Measurements from ENCODE around the gene TCP11L2. TPM values are rescaled to one million over a fixed set of nuclear protein-coding genes. Genes with fewer than 3 reads are reported as not detected.

TCP11L2 gene
- total and polyA plus RNA-seq, 2 of the 4 experiments (the other 2 are of a cell fraction): 7.3 to 32.8 TPM

DNA sequence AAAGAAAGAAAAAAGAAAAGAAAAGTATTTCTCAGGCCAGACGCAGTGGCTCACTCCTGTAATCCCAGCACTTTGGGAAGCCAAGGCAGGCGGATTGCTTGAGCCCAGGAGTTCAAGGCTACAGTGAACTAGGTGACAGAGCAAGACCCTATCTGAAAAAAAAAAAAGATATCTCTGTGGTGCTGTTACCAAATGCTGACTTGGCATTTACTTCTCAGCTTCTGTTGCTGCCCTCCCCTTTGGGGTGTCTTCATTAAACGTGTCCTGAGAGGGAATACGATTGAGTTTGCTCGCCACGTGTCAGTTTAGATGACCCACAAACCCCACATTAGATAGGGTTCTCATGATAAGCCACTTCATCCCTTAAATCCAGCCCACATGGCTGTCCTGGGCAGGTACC is 50.6 kb downstream of the TCP11L2 start:
- no peaks in the 10 kb centered on the region for H3K9me3 ChIP-seq (ENCODE audit: control insufficient read depth, insufficient read depth, low read length)
- H4K20me1 ChIP-seq (ENCODE audit: insufficient read depth, low read length): no peaks in the 10 kb centered on the region
- no peak overlapping the region for H2BK5ac ChIP-seq (ENCODE audit: low read depth, low read length, poor library complexity, severe bottlenecking)
- no peak overlapping the region for H3K14ac ChIP-seq (replicated peaks; ENCODE audit: low read depth, low read length)
- no peaks in the 10 kb centered on the region; a peak in 1 of 4 replicates for H3K79me1 ChIP-seq (ENCODE audit: low read depth in 1 of 2, low read length in 2 of 2)
- H3K27me3 ChIP-seq (ENCODE audit: control insufficient read depth, insufficient read depth, low read length): peaks cover 2% of the 10 kb centered on the region; the same call in 1 of the 2 replicates
- H3K23ac ChIP-seq (ENCODE audit: low read depth, low read length): no peak overlapping the region
- no peak overlapping the region for H4K8ac ChIP-seq (ENCODE audit: low read depth in 2 of 2, low read length in 2 of 2)
- no peaks in the 10 kb centered on the region for H3K4me1 ChIP-seq (ENCODE audit: control insufficient read depth, insufficient read depth, low read length)
- no peak for ATAC-seq (ENCODE audit: low read depth)
- 77% methylated on average over 2 of the region's 6 CpGs; no CpG with 5 or more reads in 1 of the 2 experiments for WGBS, 2 experiments (ENCODE audit: extremely low coverage in 2 of 2, insufficient read length in 1 of 2)
- no peak overlapping the region for H2BK120ac ChIP-seq (ENCODE audit: low read depth, low read length)
- intact Hi-C loops (cut with micrococcal nuclease): loop anchor here (10.0 kb wide), 3 partner anchors 422 to 928 kb away; partner anchors contain the start of gene RIC8B
- no TSS peak for BruUV-seq (replicated peaks)
- dilution Hi-C loops (cut with HindIII; ENCODE audit: low sequenced_read_pairs, unreplicated experiment): no loop called here
- TF ChIP-seq, protein P1, sequence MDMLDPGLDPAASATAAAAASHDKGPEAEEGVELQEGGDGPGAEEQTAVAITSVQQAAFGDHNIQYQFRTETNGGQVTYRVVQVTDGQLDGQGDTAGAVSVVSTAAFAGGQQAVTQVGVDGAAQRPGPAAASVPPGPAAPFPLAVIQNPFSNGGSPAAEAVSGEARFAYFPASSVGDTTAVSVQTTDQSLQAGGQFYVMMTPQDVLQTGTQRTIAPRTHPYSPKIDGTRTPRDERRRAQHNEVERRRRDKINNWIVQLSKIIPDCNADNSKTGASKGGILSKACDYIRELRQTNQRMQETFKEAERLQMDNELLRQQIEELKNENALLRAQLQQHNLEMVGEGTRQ (IDR thresholded peaks at IDR 0.05; ENCODE audit: low read depth, low read length): no peak
- TF ChIP-seq MAFK (IDR thresholded peaks at IDR 0.05; ENCODE audit: low read depth, low read length): peak; percentile 96
- no peak for TF ChIP-seq POLR2A (IDR thresholded peaks at IDR 0.05; ENCODE audit: low read depth, low read length)
- TF ChIP-seq, protein P2, sequence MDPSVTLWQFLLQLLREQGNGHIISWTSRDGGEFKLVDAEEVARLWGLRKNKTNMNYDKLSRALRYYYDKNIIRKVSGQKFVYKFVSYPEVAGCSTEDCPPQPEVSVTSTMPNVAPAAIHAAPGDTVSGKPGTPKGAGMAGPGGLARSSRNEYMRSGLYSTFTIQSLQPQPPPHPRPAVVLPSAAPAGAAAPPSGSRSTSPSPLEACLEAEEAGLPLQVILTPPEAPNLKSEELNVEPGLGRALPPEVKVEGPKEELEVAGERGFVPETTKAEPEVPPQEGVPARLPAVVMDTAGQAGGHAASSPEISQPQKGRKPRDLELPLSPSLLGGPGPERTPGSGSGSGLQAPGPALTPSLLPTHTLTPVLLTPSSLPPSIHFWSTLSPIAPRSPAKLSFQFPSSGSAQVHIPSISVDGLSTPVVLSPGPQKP (IDR thresholded peaks at IDR 0.05; ENCODE audit: borderline replicate concordance, low read depth, low read length): no peak
- no peak for TF ChIP-seq BHLHE40 (IDR thresholded peaks at IDR 0.05; ENCODE audit: low read depth, low read length)
- no peak overlapping the region for H4K91ac ChIP-seq (ENCODE audit: insufficient read depth, low read depth, low read length)
- no peak overlapping the region for H3K9ac ChIP-seq (ENCODE audit: low read depth, low read length)
- no peak overlapping the region for H3K4me2 ChIP-seq (ENCODE audit: low read depth, low read length)
- H2AK5ac ChIP-seq (ENCODE audit: low read depth, low read length): no peak overlapping the region
- H3K56ac ChIP-seq (ENCODE audit: extremely low read depth, insufficient read depth, low read length): no peak overlapping the region
- H3K4ac ChIP-seq (ENCODE audit: low read depth, low read length): no peak overlapping the region
- no peaks in the 10 kb centered on the region for H3K9me1 ChIP-seq (ENCODE audit: insufficient read depth, low read length)
- H2AK9ac ChIP-seq (replicated peaks; ENCODE audit: low read depth, low read length, poor library complexity): no peak overlapping the region
- no peak overlapping the region for H2BK20ac ChIP-seq (ENCODE audit: low read depth, low read length)
- no peak overlapping the region for H3K4me3 ChIP-seq (ENCODE audit: insufficient read depth, low read depth, low read length)
- in situ Hi-C loops (cut with MboI; ENCODE audit: low sequenced_read_pairs): loop anchor here (25.0 kb wide), 1 partner anchor 941 kb away; no protein-coding TSS in a partner anchor
- no peak for DNase-seq
- H3K27ac ChIP-seq (ENCODE audit: insufficient read depth, low read length): no peak overlapping the region
- no peak overlapping the region for H2BK15ac ChIP-seq (ENCODE audit: low read depth, low read length)
- CTCF ChIA-PET: no interaction called here
- no peak overlapping the region for H3K18ac ChIP-seq (ENCODE audit: low read depth, low read length)
- H2AFZ ChIP-seq (replicated peaks; ENCODE audit: low read length, poor library complexity): no peak overlapping the region
- POLR2A ChIA-PET (ENCODE audit: unreplicated experiment): no interaction called here
- H3K36me3 ChIP-seq (ENCODE audit: control insufficient read depth, insufficient read depth, low read length): no peaks in the 10 kb centered on the region
- no peak overlapping the region for H4K5ac ChIP-seq (ENCODE audit: low read depth, low read length)

Measured in IMR-90 (cell line).